AG04449 (cell line): ENCODE data around the gene MYL11.

ENCODE experiments used
- CTCF ChIA-PET: fragments of 350-600 bp; formaldehyde crosslinking; extraction: SDS; loops from one replicate; lab custom pipeline; 2021; ENCODE audit warnings: antibody characterized with exemption; lab: Yijun Ruan, JAX
- POLR2A ChIA-PET: fragments of 400-600, 350-600 bp; formaldehyde crosslinking; extraction: SDS; loops from one replicate; lab custom pipeline; 2020; ENCODE audit warnings: antibody characterized with exemption, inconsistent platforms; lab: Yijun Ruan, JAX
- DNase-seq: peaks from one replicate; pipeline ENCODE4 v3.0.0-alpha.2; 2010; ENCODE audit warnings: low read depth, low spot score
- H3K4me3 ChIP-seq: 2 replicates; pipeline ENCODE4 v1.5.1; 2011; ENCODE audit warnings: low read depth, mild to moderate bottlenecking, control low read depth, low read length
- CTCF ChIP-seq: IDR thresholded peaks from one replicate; pipeline ENCODE4 v1.5.1; 2011; ENCODE audit warnings: mild to moderate bottlenecking, moderate library complexity, low read length, control low read depth, inconsistent platforms; ENCODE audit not compliant: insufficient read depth; ENCODE audit errors: missing control alignments

MYL11 gene

GRCh38 chr16:30379158-30379783 lies 4.7 kb downstream of the MYL11 start:
- CTCF ChIA-PET, result interaction anchor here (1.3 to 2.1 kb wide), 2 partner anchors 8 to 16 kb away, joined by 6 read pairs; partner anchors contain the start of gene ZNF48
- POLR2A ChIA-PET, result interaction anchor here (1.2 kb wide), 1 partner anchor 16 kb away, joined by 4 read pairs; the partner anchor contains the start of gene ZNF48

GRCh38 chr16:30380072-30380802 lies 5.6 kb downstream of the MYL11 start:
- H3K4me3 ChIP-seq, result no peak overlapping the region
- no peak for DNase-seq
- no peak for TF ChIP-seq CTCF
- ChIA-PET POLR2A (no interaction called here), CTCF (interaction anchor here (1.0 to 2.1 kb wide), 3 partner anchors 9 to 29 kb away, joined by 3 to 6 read pairs (median 6); partner anchors contain the start of gene ZNF48)

More at GRCh38 chr16:30379158-30379783, 4.7 kb downstream of the MYL11 start:
- H3K4me3 ChIP-seq, result peak overlapping the region; percentile 85
- no peak for TF ChIP-seq CTCF
- DNase-seq, result no peak

GRCh38 chr16:30380803-30381208 lies 6.2 kb downstream of the MYL11 start:
- TF ChIP-seq CTCF, result no peak
- no peak for DNase-seq
- no peak overlapping the region for H3K4me3 ChIP-seq
- POLR2A ChIA-PET, result no interaction called here
- CTCF ChIA-PET, result interaction anchor here (1.0 to 2.1 kb wide), 2 partner anchors 15 to 29 kb away, joined by 3 to 6 read pairs; partner anchors contain the start of gene ZNF48

GRCh38 chr16:30381291-30382041 lies 6.9 kb downstream of the MYL11 start:
- TF ChIP-seq CTCF, result no peak
- POLR2A ChIA-PET, result interaction anchor here (1.9 kb wide), 1 partner anchor 11 kb away, joined by 8 read pairs; the partner anchor contains the start of gene TBC1D10B
- H3K4me3 ChIP-seq, result no peak overlapping the region
- DNase-seq, result no peak
- CTCF ChIA-PET, result interaction anchor here (2.1 kb wide), 1 partner anchor 14 kb away, joined by 6 read pairs; the partner anchor contains the start of gene ZNF48

GRCh38 chr16:30382111-30382881 lies 7.7 kb downstream of the MYL11 start, which contains the start of gene SEPTIN1:
TSS of gene SEPTIN1 (minus strand) at chr16:30382561. CDS start at chr16:30382542, 19 bp downstream.
- TF ChIP-seq CTCF, result no peak
- DNase-seq, result no peak
- H3K4me3 ChIP-seq, result no peak within 1 kb of the TSS
- CTCF ChIA-PET, result interaction anchor here (1.0 kb wide), 1 partner anchor 12 kb away, joined by 5 read pairs; no protein-coding TSS in a partner anchor
- POLR2A ChIA-PET, result interaction anchor here (1.0 to 1.9 kb wide), 2 partner anchors 11 to 13 kb away, joined by 6 to 8 read pairs; partner anchors contain the start of genes TBC1D10B and ZNF48
